SK-N-SH (cell line): ENCODE results near the gene MBTPS1. TPM values are rescaled to one million over a fixed set of nuclear protein-coding genes. Genes with fewer than 3 reads are reported as not detected.

Experiments
- CTCF ChIA-PET: fragments of 300-600, 350-600 bp; formaldehyde crosslinking; extraction: SDS; loops from one replicate; lab custom pipeline; 2021; lab: Yijun Ruan, JAX
- POLR2A ChIA-PET: fragments of 350-600 bp; sonication (Branson Sonifier 250); formaldehyde crosslinking; extraction: SDS; loops from one replicate; lab custom pipeline; 2020; ENCODE audit warnings: antibody characterized with exemption, inconsistent platforms; lab: Yijun Ruan, JAX
- DNase-seq: peaks from one replicate; pipeline ENCODE4 v3.0.0; 2012
- H2AFZ ChIP-seq: fragments of 200-600 bp; sonication (generic); 2 replicates; pipeline ENCODE4 v1.8.1; 2016; ENCODE audit warnings: antibody characterized with exemption, mild to moderate bottlenecking, low read depth
- H3F3A ChIP-seq: fragments of 200-600 bp; sonication (generic); replicated peaks from 2 replicates; pipeline ENCODE3; 2016; ENCODE audit warnings: antibody characterized with exemption, mild to moderate bottlenecking; ENCODE audit not compliant: insufficient read depth
- H3K27ac ChIP-seq, 2 experiments: fragments of 200-500 bp in 1 of 2; fragments of 200-600 bp in 1 of 2; sonication (Bioruptor generic) in 1 of 2; sonication (generic), shearing (Covaris generic) in 1 of 2; 2 replicates each; pipeline versions ENCODE4 v1.5.1 to v1.6.1; 2014 to 2016; ENCODE audit warnings: low read depth in 2 of 2, inconsistent platforms in 1 of 2, low read length in 1 of 2, mild to moderate bottlenecking in 1 of 2, mixed read lengths in 1 of 2
- H3K27me3 ChIP-seq: fragments of 200-600 bp; sonication (generic), shearing (Covaris generic); 2 replicates; pipeline ENCODE4 v1.6.1; 2016; ENCODE audit warnings: mixed run types; ENCODE audit not compliant: insufficient read depth
- H3K36me3 ChIP-seq, 2 experiments: fragments of 200-500 bp in 1 of 2; fragments of 200-600 bp in 1 of 2; sonication (Bioruptor generic) in 1 of 2; sonication (generic) in 1 of 2; replicated peaks in 1 of 2; 2 replicates each; pipeline versions ENCODE3 to v1.5.1; 2014 to 2016; ENCODE audit warnings: low read length in 1 of 2, mild to moderate bottlenecking in 1 of 2; ENCODE audit not compliant: insufficient read depth in 2 of 2, control insufficient read depth in 1 of 2
- H3K4me1 ChIP-seq, 2 experiments: fragments of 200-500 bp in 1 of 2; fragments of 200-600 bp in 1 of 2; sonication (Bioruptor generic) in 1 of 2; sonication (generic), shearing (Covaris generic) in 1 of 2; 2 replicates each; pipeline versions ENCODE4 v1.5.1 to v1.6.1; 2014 to 2016; ENCODE audit warnings: low read depth in 1 of 2, low read length in 1 of 2, mixed run types in 1 of 2; ENCODE audit not compliant: insufficient read depth in 2 of 2, control insufficient read depth in 1 of 2
- H3K4me2 ChIP-seq: fragments of 200-600 bp; sonication (generic), shearing (Covaris generic); 2 replicates; pipeline ENCODE4 v1.6.1; 2017; ENCODE audit warnings: mixed run types
- H3K4me3 ChIP-seq, 2 experiments: fragments of 200-500 bp in 1 of 2; fragments of 200-600 bp in 1 of 2; sonication (Bioruptor generic) in 1 of 2; sonication (generic), shearing (Covaris generic) in 1 of 2; 2 replicates each; pipeline versions ENCODE4 v1.5.1 to v1.8.1; 2014 to 2016; ENCODE audit warnings: low read depth in 2 of 2, inconsistent platforms in 1 of 2, low read length in 1 of 2, mild to moderate bottlenecking in 1 of 2, mixed read lengths in 1 of 2, moderate library complexity in 1 of 2
- H3K79me2 ChIP-seq: fragments of 200-600 bp; sonication (generic); 2 replicates; pipeline ENCODE4 v1.8.1; 2017; ENCODE audit warnings: mild to moderate bottlenecking; ENCODE audit not compliant: insufficient read depth
- H3K9ac ChIP-seq: fragments of 200-600 bp; sonication (generic); 2 replicates; pipeline ENCODE4 v1.6.1; 2017; ENCODE audit warnings: mixed run types
- H3K9me2 ChIP-seq: fragments of 200-600 bp; sonication (generic); 2 replicates; pipeline ENCODE4 v1.6.1; 2017; ENCODE audit warnings: mixed run types
- H3K9me3 ChIP-seq: fragments of 200-600 bp; sonication (generic); 2 replicates; pipeline ENCODE4 v1.6.1; 2017; ENCODE audit warnings: mixed run types, mild to moderate bottlenecking, moderate library complexity
- H4K20me1 ChIP-seq: fragments of 200-600 bp; sonication (generic); 2 replicates; pipeline ENCODE4 v1.6.1; 2017; ENCODE audit warnings: mild to moderate bottlenecking, mixed run types; ENCODE audit not compliant: insufficient read depth
- CHD2 ChIP-seq: fragments of 150-350 bp; IDR thresholded peaks from 2 replicates; pipeline ENCODE4 v1.6.1; 2018; ENCODE audit warnings: low read length; ENCODE audit not compliant: partially characterized antibody
- EP300 ChIP-seq, 2 experiments: IDR thresholded peaks; 2 replicates each; pipeline versions ENCODE4 v1.4.0 to v1.6.1; 2012; ENCODE audit warnings: borderline replicate concordance in 1 of 2, low read depth in 1 of 2, low read length in 1 of 2
- FOSL2 ChIP-seq: IDR thresholded peaks from 2 replicates; pipeline ENCODE4 v1.4.0; 2012; ENCODE audit warnings: low read depth, mild to moderate bottlenecking, moderate library complexity, borderline replicate concordance
- GABPA ChIP-seq: IDR thresholded peaks from 2 replicates; pipeline ENCODE4 v1.4.0; 2012; ENCODE audit warnings: low read depth, mild to moderate bottlenecking
- IRF3 ChIP-seq: fragments of 150-350 bp; IDR thresholded peaks from 2 replicates; pipeline ENCODE4 v1.6.1; 2016; ENCODE audit warnings: mild to moderate bottlenecking, low read depth, low read length
- MEF2A ChIP-seq: IDR thresholded peaks from 2 replicates; pipeline ENCODE4 v1.4.0; 2012; ENCODE audit warnings: low read depth, borderline replicate concordance
- MXI1 ChIP-seq: IDR thresholded peaks from 2 replicates; pipeline ENCODE4 v1.6.1; 2012; ENCODE audit warnings: mild to moderate bottlenecking, low read depth, low read length, improper control_type of control experiment
- NFIC ChIP-seq: IDR thresholded peaks from 2 replicates; pipeline ENCODE4 v1.4.0; 2012; ENCODE audit warnings: borderline replicate concordance
- NRF1 ChIP-seq: IDR thresholded peaks from 2 replicates; pipeline ENCODE4 v1.6.1; 2012; ENCODE audit warnings: low read depth, mild to moderate bottlenecking, low read length
- PBX3 ChIP-seq: IDR thresholded peaks from 2 replicates; pipeline ENCODE4; 2012
- POLR2AphosphoS5 ChIP-seq: IDR thresholded peaks from 2 replicates; pipeline ENCODE4 v1.6.1; 2012; ENCODE audit warnings: low read depth, low read length
- RCOR1 ChIP-seq: fragments of 150-350 bp; IDR thresholded peaks from 2 replicates; pipeline ENCODE4 v1.6.1; 2017; ENCODE audit warnings: antibody characterized with exemption, low read length
- RFX5 ChIP-seq: IDR thresholded peaks from 2 replicates; pipeline ENCODE4 v1.6.1; 2012; ENCODE audit warnings: mild to moderate bottlenecking, improper control_type of control experiment, low read length
- RXRA ChIP-seq: IDR thresholded peaks from 2 replicates; pipeline ENCODE4 v1.4.0; 2012; ENCODE audit warnings: low read depth, mild to moderate bottlenecking, borderline replicate concordance
- SMC3 ChIP-seq: IDR thresholded peaks from 2 replicates; pipeline ENCODE4 v1.6.1; 2012; ENCODE audit warnings: low read depth, low read length, improper control_type of control experiment
- TAF1 ChIP-seq: IDR thresholded peaks from 2 replicates; pipeline ENCODE4 v1.6.1; 2012; ENCODE audit warnings: low read depth, mild to moderate bottlenecking, low read length, moderate library complexity, borderline replicate concordance
- TCF12 ChIP-seq: IDR thresholded peaks from 2 replicates; pipeline ENCODE4 v1.4.0; 2012
- TEAD4 ChIP-seq: IDR thresholded peaks from 2 replicates; pipeline ENCODE4 v1.4.0; 2012; ENCODE audit warnings: mild to moderate bottlenecking, borderline replicate concordance; ENCODE audit not compliant: insufficient read depth
- USF1 ChIP-seq: IDR thresholded peaks from 2 replicates; pipeline ENCODE4 v1.4.0; 2012; ENCODE audit warnings: low read depth, borderline replicate concordance
- USF2 ChIP-seq: fragments of 150-350 bp; IDR thresholded peaks from 2 replicates; pipeline ENCODE4 v1.6.1; 2017; ENCODE audit warnings: antibody characterized with exemption, low read length, low read depth, borderline replicate concordance
- WGBS: methylation state at CpG from one replicate; pipeline ENCODE4 v1.1.6; 2017; ENCODE audit warnings: low lambda C conversion rate; 5-methylcytosine and 5-hydroxymethylcytosine counted together
- polyA plus RNA-seq, 3 experiments: library from polyadenylated mRNA; depleted of rRNA; stranded (reverse); fragments of >200 nt; gene quantifications; 2 replicates each; pipeline ENCODE4 v1.2.3, GENCODE V29; 2012

MBTPS1 gene
- polyA plus RNA-seq, 1 of the 3 experiments (the other 2 are of a cell fraction): 84.9 TPM

DNA sequence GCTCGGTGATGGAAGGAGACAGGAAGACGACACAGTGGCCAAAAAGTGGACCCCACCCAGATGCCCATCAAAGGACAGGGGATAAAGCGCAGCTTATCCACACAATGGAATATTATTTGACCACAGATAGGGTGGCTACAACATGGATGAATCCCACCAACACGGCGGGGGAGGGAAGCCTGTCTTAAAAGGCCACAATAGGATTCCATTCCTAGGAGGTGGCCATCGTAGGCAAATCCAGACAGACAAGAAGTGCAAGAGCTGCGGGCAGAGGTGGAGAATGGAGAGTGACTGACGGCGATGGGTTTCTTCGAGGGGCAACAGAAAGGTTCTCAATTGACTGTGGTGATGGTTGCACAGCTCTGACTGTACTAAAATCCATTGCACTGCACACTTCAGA, 90.1 kb downstream of the MBTPS1 start:
- Histone ChIP-seq H3K27ac (no peak overlapping the region), H3K27me3 (no peaks in the 10 kb centered on the region), H3K79me2 (no peaks in the 10 kb centered on the region), H3K4me2 (no peak overlapping the region), H3K9me2 (no peaks in the 10 kb centered on the region), H3K9me3 (no peaks in the 10 kb centered on the region), H2AFZ (no peak overlapping the region), H4K20me1 (no peaks in the 10 kb centered on the region), H3K4me3 (no peak overlapping the region), H3K36me3 (no peaks in the 10 kb centered on the region), H3K4me1 (no peaks in the 10 kb centered on the region), H3F3A (no peaks in the 10 kb centered on the region), H3K9ac (no peak overlapping the region)
- no peak for DNase-seq
- 78% methylated on average over 10 of the region's 10 CpGs for WGBS
- ChIA-PET CTCF (interaction anchor here (1.4 kb wide), 1 partner anchor 38 kb away, joined by 3 read pairs; no protein-coding TSS in a partner anchor), POLR2A (no interaction called here)
- TF ChIP-seq MXI1 (no peak), TAF1 (no peak), RFX5 (no peak), POLR2AphosphoS5 (no peak), GABPA (no peak), SMC3 (no peak), RXRA (no peak), NFIC (no peak), EP300 (IDR thresholded peaks at IDR 0.05; ENCODE audit: borderline replicate concordance in 1 of 2, low read depth in 1 of 2, low read length in 1 of 2) (no peak), USF1 (no peak), PBX3 (no peak), CHD2 (no peak), IRF3 (no peak), TCF12 (no peak), MEF2A (no peak), TEAD4 (no peak), RCOR1 (no peak), USF2 (no peak), NRF1 (no peak), FOSL2 (no peak)
